GM19463 (cell line): ENCODE measurements around the gene RNF138.
"Not testable (repeated sequence)": the region's sequence is repeated elsewhere in the genome, so short reads cannot be mapped to it uniquely, and the experiment has no call there.

Experiments used
- ATAC-seq: cut with Tn5 transposase; IDR thresholded peaks from one replicate; pipeline ENCODE4 v1.9.1; 2021; ENCODE audit warnings: mild to moderate bottlenecking, moderate library complexity; ENCODE audit not compliant: unreplicated experiment

The RNF138 gene, protein sequence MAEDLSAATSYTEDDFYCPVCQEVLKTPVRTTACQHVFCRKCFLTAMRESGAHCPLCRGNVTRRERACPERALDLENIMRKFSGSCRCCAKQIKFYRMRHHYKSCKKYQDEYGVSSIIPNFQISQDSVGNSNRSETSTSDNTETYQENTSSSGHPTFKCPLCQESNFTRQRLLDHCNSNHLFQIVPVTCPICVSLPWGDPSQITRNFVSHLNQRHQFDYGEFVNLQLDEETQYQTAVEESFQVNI

DNA sequence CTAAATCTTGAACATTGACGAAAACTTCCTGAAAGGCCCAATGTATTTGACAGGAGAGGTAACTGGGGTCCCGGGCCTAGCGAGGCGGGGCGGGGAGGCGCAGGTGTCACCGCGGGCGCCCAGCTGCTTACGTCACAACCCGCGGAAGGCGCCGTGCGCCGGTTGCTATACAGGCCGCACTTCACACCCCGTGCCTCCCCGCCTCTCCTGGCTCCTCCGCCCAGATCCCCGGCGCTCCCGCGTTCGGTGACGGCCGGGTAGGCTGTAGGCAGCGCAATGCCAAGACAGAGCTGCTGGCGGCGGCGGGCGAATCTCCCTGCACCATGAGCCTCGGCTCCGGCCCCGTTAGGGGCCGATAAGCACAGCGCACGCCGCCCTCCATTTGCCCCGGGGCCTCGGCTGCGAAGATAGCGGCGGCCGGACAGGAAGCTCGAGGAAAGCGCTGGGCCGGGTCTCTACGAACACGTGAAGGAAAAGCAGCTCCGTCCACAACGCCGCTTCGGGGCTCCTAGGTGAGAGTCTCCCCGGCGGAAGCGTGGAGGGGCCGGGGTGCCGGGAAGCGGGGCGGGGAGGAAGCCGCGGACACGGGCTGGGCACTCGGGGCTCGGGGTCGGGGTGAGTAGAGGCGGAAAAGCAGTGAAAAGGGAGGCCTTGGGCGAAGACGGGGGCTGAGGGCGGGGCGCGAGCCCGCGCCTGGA lies at the start of gene RNF138:
Gene RNF138 (plus strand): TSS at position 151 of the 698 bp plus-strand sequence. CDS start 903 bp downstream, outside the sequence.
- peak; percentile 50 for ATAC-seq

GRCh38 chr18:32042337-32042736 lies 49.3 kb upstream of the RNF138 start:
- no peak for ATAC-seq

- peak; percentile 75 for ATAC-seq
These were observed 43.1 kb upstream of the RNF138 start for GRCh38 chr18:32048507-32049091.

DNA sequence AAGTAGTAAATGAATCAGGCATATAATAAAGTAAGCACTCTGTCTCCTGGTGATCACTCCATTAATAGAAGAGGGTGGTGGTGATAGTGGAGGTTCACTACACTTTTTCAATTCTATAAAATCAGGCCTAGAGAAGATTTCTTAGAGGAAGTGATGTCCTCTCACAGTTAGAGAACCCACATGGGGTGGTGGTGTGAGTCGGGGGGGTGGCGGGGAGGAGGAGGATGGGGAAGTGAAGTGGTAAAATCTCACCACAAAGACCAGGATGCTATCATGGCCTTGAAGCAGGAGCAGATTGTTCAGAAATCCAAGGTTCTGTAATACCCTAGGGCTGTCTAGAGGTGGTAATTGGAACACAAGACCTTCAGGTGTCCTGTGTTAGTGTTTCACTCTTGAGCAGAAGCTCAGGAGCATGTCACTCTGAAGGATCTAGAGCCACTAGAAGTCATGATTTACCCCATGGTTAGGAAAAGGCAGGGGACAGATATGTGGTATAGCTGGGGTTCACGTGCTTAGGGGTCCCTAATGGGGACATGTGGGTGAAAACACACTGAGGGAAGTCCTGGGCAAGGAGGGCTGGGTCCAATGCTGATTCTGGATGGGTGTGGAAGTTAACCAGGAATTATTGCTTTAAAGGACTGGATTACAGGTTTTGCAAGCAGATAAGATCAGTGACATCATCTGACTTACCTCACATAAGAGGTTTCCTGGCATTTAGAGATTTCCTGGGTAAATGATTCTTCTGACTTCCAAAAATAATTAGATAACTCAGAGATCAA lies 42.1 kb upstream of the RNF138 start:
- ATAC-seq, result no peak

GRCh38 chr18:32056613-32057358 lies 34.9 kb upstream of the RNF138 start:
- ATAC-seq, result no peak

- no peak for ATAC-seq
These were observed 34.0 kb upstream of the RNF138 start for GRCh38 chr18:32057624-32058165.

GRCh38 chr18:32060026-32060425 lies 31.6 kb upstream of the RNF138 start:
- ATAC-seq, result no peak

DNA sequence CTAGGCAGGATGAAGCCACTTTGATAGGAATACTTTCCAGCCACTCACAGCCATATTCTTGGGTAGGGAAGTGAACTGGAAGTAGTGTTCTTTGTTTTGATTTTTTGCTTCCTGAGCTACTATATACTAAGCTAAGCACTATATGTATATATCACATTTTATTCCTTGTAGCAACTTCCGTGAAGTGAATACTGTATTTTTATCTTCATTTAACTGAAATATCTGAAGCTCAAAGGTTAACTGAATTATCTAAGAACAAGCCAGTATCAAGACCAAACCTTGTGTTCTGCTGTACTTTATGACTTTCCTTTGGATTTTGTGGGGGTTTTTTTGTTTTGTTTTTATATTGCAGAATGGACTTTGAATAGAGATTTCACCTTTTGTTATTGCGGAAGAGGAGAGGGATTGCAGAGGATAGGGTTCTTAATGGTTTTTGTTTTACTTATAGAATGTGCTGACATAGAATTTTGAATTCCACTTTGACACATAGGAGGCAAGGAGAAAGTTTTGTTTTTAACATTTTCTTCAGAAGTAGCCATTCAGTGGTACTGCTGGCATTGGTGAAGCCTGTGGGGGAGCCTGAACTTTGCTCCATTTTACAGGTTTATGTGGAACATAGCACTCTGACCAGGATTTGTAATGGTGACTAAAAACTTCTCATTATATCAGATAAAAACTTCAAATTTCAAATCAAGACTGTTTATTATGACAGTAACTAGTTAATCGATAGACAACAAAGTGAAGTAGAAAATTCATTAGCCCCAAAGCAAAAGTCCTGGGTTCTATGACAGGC lies 24.1 kb upstream of the RNF138 start:
- no peak for ATAC-seq

GRCh38 chr18:32072321-32072720 lies 19.4 kb upstream of the RNF138 start:
- ATAC-seq, result no peak

DNA sequence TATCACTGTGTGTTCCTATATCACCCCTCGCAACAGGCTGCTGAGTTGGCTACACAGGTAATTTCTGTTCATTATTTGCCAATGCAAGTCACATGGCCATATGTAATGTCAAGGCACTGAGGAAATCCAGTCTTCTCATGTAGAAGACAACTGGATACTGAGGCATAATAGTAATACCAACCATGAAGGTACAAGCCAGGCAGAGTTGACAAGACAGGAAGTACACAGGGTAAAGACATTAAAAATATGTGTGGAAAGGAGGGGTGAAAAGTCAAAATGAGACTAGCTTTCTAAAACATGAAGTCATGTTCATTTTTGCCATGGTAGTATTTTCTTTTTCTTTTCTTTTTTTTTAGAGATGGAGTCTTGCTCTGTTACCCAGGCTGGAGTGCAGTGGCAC lies 17.5 kb upstream of the RNF138 start:
- ATAC-seq, result no peak

DNA sequence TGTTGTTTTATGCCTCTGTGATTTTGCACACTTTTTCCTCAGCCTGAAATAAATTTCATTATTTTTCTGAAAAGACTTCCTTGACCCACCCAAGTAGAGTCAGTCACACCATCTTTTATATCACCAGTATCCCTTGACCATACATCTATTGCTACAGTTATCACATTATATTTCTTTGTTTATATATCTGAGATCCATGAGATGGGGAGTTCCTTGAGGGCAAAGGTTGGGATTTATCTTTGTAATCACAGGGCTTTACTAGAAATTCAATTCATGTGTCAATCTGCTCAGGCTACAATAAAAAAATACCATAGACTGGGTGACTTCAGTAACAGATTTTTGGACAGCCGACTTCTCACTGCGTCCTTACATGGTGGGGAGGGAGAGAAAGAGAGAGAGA lies 12.8 kb upstream of the RNF138 start:
- no peak for ATAC-seq

DNA sequence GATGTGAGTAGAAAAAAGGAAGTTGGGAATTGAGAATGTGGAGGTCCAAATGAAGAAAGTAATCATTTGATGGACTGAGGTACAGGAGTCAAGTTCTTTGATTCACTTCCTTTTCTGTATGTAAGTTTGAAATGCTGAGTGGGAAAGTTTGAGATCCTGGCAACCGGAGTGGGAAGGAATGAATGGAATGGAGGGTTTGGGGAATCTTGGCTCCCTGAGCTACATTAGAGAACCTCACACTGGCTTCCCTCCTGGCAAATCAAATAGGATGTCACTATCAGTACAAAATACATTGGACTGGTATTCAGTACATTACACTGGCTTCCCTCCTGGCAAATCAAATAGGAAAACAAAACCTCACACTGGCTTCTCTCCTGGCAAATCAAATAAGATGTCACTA lies 9.8 kb upstream of the RNF138 start:
- no peak for ATAC-seq

GRCh38 chr18:32083781-32084180 lies 7.9 kb upstream of the RNF138 start:
- no peak for ATAC-seq

DNA sequence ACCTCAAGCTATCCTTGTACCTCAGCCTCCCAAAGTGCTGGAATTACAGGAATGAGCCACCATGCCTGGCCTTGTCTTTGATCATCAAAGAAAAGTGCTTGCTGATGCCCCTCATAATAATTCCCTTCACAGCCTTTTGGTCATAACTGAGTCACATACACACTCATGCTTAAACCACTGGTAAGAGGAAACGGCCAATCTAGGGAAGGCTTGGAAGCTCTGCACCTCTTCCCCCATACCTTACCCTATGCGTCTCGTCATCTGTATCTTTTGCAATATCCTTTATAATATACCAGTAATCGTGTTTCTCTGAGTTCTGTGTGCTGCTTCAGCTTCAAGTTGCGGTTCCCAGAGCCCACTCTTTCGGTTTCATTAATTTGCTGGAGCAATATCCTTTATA lies 4.8 kb upstream of the RNF138 start:
- no peak for ATAC-seq

GRCh38 chr18:32090831-32091230 lies 843 bp upstream of the RNF138 start:
- ATAC-seq, result not testable (repeated sequence)

- ATAC-seq, result no peak
These were observed 350 bp upstream of the RNF138 start for GRCh38 chr18:32091325-32091723.

GRCh38 chr18:32092422-32093101 lies 888 bp downstream of the RNF138 start:
- ATAC-seq, result peak; percentile 78

GRCh38 chr18:32093102-32093511 lies 1.4 kb downstream of the RNF138 start:
- peak; percentile 19 for ATAC-seq

GRCh38 chr18:32093523-32093922 lies 1.8 kb downstream of the RNF138 start:
- ATAC-seq, result no peak
